T-helper 22 cell (primary cell): ENCODE data around the gene CD4.

Experiments
- DNase-seq: peaks from one replicate; pipeline ENCODE4 v3.0.0-alpha.2; 2020; ENCODE audit warnings: low read depth

CD4 gene

DNA sequence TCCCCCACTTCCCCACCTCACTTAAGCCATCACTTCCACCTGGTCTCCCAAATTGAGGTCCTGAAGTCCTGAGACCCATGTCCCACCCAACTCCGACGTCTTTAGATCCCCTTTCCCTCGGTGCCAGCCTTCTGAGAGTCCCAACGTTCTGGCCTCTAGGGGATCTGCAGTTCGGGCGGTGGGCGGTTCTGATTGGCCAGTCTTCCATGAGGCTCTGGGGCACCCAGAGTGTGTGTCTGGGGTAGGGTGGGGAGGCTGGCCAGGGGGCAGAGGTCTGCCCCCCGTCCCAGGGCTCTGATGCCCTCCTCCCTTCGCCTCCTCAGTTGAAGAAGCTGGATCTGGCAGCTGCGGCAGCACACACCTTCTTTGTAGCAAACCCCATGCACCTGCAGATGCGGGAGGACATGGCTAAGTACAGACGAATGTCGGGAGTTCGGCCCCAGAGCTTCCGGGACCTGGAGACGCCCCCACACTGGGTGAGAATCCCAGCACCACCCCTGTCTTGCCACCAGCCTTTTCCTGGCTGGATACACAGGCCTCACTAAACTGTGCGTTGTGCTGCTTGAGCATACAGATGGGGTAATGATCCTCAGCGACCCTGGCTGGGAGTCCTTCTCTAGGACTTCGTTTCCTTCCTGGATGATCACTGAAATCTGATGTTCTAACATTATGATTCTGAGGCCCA is 40.4 kb downstream of the CD4 start:
- DNase-seq: no peak

DNA sequence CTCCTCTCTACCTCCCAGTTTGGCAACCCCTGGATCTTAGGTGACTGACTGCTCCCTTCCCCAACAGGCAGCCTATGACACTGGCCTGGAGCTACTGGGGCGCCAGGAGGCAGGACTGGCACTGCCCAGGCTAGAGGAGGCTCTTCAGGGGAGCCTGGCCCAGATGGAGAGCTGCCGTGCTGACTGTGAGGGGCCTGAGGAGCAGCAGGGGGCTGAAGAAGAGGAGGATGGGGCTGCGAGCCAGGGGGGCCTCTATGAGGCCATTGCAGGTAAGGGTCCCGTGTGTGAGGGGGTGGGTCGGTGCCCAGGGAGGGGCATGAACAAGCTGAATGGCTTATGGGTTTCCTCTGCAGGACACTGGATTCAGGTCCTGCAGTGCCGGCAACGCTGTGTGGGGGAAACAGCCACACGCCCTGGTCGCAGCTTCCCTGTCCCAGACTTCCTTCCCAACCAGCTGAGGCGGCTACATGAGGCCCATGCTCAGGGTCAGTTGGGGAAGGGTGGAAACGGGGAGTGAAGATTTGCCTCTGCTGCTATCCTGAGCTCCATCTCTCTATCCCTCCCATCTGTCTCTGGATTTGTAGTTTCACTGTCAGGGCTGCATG is 41.1 kb downstream of the CD4 start:
- no peak for DNase-seq

- no peak for DNase-seq
These were observed 41.7 kb downstream of the CD4 start for GRCh38 chr12:6830999-6831398.

GRCh38 chr12:6831450-6831995 is 42.2 kb downstream of the CD4 start:
- DNase-seq: no peak

GRCh38 chr12:6832125-6832524 is 42.8 kb downstream of the CD4 start:
- DNase-seq: no peak

DNA sequence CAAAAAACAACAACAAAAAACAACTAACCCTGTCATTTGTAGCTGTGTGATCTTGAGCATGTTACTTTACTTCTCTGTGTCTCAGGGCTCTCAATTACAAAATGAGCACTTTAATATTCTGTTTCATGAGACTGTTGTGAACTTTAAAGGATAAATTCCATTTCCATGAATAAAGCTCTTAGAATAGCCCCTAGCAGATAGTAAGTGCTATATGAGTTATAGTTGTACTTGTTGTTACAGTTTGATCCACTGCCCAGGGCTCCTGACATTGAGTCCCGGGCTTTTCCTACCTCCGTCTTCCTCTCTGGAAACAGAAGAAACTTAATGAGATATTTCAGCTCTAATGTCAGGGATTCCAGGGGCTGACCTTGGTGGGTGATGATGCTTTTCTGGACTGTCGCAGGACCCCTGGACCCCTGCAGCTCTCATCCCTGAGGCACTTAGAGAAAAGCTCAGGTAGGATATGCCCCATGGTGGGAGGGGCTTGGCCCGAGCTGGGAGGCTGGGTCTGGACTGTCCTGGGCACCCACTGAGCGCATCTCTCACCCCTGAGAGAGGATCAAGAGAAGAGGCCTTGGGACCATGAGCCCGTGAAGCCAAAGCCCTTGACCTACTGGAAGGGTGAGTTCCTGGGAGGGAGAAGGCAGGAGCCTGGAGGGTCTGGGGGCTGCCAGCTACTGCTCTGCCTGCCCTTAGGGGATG is 44.0 kb downstream of the CD4 start:
- no peak for DNase-seq

DNA sequence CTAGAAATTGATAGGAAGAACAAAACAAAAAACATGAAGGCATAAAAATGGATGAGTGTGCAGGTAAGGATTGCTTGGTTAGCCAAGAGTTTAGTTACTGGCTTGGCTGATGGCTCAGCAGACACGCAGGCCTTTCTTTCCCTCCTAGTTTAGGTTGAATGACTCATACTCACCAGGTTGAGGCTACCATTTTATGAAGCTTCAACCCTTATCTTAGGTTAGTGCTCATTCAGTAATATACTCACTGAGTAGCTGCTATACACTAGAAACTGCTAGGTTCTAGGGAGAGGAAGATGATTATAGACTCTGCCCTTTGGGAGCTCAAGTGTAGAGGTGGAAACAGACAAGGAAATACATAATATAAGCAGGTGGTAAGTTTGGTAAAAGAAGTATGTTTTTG is 44.9 kb downstream of the CD4 start:
- DNase-seq: no peak

- no peak for DNase-seq
These were observed 45.5 kb downstream of the CD4 start for GRCh38 chr12:6834873-6835272.

GRCh38 chr12:6836851-6837250 is 47.5 kb downstream of the CD4 start:
- DNase-seq: no peak

GRCh38 chr12:6837370-6838060 is 48.2 kb downstream of the CD4 start:
- no peak for DNase-seq

- DNase-seq: no peak
These were observed 49.5 kb downstream of the CD4 start for GRCh38 chr12:6838854-6839253.

- DNase-seq: no peak
These were observed 50.3 kb downstream of the CD4 start for GRCh38 chr12:6839482-6840201.

GRCh38 chr12:6840330-6840729 is 51.0 kb downstream of the CD4 start:
- DNase-seq: no peak

DNA sequence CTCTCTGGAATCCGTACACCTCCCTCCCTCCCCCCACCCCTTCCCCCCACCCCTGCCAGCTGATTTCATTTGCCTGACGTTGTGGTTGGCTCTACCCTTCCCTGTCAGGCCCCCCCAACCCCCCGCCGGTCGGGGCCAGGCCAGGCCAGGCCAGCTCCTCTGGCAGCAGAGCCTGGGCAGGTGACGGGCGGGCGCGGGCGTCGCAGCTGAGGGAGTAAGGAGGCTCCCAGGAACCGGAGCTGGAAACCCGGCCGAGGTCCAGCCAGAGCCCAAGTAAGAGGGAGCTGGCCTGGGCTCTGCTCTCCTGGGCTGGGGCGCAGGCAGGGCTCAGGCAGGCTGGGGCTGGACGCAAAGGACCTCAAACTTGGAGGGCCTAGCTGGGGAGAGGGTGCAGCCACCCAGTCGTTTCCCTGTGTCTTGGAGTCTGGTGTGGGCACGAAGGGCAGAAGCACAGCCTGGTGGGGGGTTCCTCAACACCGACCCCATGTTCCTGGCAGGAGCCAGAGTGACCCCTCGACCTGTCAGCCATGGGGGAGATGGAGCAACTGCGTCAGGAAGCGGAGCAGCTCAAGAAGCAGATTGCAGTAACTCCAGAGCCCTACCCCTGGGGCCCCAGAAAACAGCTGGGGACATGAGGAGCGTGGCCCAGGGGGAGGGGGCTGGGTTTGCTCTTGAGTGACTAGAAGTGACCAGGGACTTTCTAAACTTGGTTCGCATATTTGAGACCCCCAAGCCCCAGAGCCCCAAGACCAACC is 51.6 kb downstream of the CD4 start, which contains the start of gene GNB3:
Gene GNB3 (plus strand): TSS at position 165 of the 755 bp plus-strand sequence. CDS start 363 bp downstream, at position 528.
- DNase-seq: no peak

GRCh38 chr12:6842075-6842474 is 52.7 kb downstream of the CD4 start:
- no peak for DNase-seq

GRCh38 chr12:6843118-6843902 is 54.0 kb downstream of the CD4 start:
- no peak for DNase-seq

DNA sequence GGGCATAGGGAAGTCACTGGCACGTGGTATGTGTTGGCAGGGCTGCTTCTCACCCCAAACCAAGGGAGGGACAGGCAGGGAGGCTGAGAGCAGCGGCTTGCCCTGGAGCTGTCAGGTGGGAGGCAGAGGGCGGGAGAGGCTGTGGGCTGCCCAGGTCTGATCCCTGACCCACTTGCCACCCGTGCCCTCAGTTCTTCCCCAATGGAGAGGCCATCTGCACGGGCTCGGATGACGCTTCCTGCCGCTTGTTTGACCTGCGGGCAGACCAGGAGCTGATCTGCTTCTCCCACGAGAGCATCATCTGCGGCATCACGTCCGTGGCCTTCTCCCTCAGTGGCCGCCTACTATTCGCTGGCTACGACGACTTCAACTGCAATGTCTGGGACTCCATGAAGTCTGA is 56.1 kb downstream of the CD4 start:
- no peak for DNase-seq

- no peak for DNase-seq
These were observed 57.1 kb downstream of the CD4 start for GRCh38 chr12:6846316-6846869.

GRCh38 chr12:6847676-6848075 is 58.3 kb downstream of the CD4 start:
- no peak for DNase-seq

DNA sequence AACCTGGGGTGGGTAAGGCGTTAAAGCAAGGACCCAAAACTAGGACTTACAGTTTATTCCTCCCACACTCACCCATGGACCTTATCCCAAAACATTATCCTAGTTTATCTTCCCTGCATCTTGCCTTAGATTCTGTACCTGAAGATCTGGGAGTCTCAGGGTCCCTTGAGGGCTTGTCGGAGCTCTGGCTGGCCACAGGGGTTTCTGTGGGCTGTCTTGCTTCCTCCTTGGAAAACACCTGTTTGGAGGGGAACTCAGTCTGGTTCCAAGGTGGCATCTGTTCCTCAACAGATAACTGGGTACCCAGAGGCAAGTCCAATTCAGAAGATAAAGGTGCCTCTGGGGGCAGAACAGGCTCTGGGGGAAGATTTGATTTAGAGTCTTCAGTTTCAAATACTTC is 60.1 kb downstream of the CD4 start:
- DNase-seq: no peak
